OCI-LY7 (cell line): ENCODE measurements around the gene ACAA2.

ENCODE experiments used
- CTCF ChIP-seq: fragments of 200-600 bp; sonication (generic); conservative IDR thresholded peaks from 2 replicates; pipeline ENCODE4 v1.5.1; 2014; ENCODE audit warnings: mild to moderate bottlenecking, antibody characterized with exemption, low read length, moderate library complexity, mixed read lengths
- EZH2phosphoT487 ChIP-seq: fragments of 200-600 bp; sonication (generic); IDR thresholded peaks from 2 replicates; pipeline ENCODE4 v1.6.1; 2018; ENCODE audit warnings: low read depth, borderline replicate concordance, mild to moderate bottlenecking, mixed run types, antibody characterized with exemption, low read length, moderate library complexity, mixed read lengths

- no peak for TF ChIP-seq CTCF
- no peak for TF ChIP-seq EZH2phosphoT487
Measured at GRCh38 chr18:49853011-49853410, 39.7 kb upstream of the ACAA2 start.
